Mucosa of descending colon (tissue), 3 donors: ENCODE data around the gene KCNH5. TPM values are rescaled to one million over a fixed set of nuclear protein-coding genes. Genes with fewer than 3 reads are reported as not detected.

Source experiments
- ATAC-seq: fragments of 200-7000 bp; cut with Tn5 transposase; one replicate; pipeline ENCODE4 v1.9.1; 2020; ENCODE audit warnings: mild to moderate bottlenecking, moderate library complexity
- DNase-seq, 3 donors: peaks; one replicate each; pipeline ENCODE4 v3.0.0-alpha.2; 2020
- H3K36me3 ChIP-seq: fragments of 200-600 bp; one replicate; pipeline ENCODE4 v1.8.0; 2021; ENCODE audit warnings: low read depth, mild to moderate bottlenecking
- H3K4me1 ChIP-seq: fragments of 200-600 bp; one replicate; pipeline ENCODE4 v1.8.0; 2021; ENCODE audit warnings: low read depth, mild to moderate bottlenecking
- H3K4me3 ChIP-seq: fragments of 200-600 bp; one replicate; pipeline ENCODE4 v1.8.0; 2021; ENCODE audit warnings: mild to moderate bottlenecking
- H3K9me3 ChIP-seq: fragments of 200-600 bp; one replicate; pipeline ENCODE4 v1.8.0; 2021; ENCODE audit warnings: mild to moderate bottlenecking
- intact Hi-C, 2 donors: fragments of 100-400 bp; cut with DNase I in 1 of 2; cut with micrococcal nuclease in 1 of 2; formaldehyde crosslinking; loops; one replicate each; pipeline versions ENCODE4 v1.11.0 to v1.11.1; 2022; cut with DNase I, micrococcal nuclease
- total RNA-seq, 3 donors: library from RNA; stranded (reverse); fragmentation: NEBNext Ultra II Directional in 2 of 3; extraction: Animal tissue kit (Norgen Biotek cat#: 25700) in 2 of 3; gene quantifications; one replicate each; pipeline versions ENCODE4 v1.2.1 to v1.2.4, GENCODE V29; 2021 to 2023
- TF ChIP-seq, protein P1 (sequence below): fragments of 200-600 bp; IDR thresholded peaks from one replicate; pipeline ENCODE4 v1.8.0; 2022; ENCODE audit warnings: antibody characterized with exemption, mild to moderate bottlenecking
- donor health status: DM: no; HTN: no; CAD: no; lungs with moderate emphysema.
- donor health status: DM: no; HTN: no; CAD: no.
- donor health status: DM: no; HTN: yes; CAD: no.

Gene KCNH5
- total RNA-seq, 3 donors from 2014 or later = 0.28 TPM; not detected in 2

DNA sequence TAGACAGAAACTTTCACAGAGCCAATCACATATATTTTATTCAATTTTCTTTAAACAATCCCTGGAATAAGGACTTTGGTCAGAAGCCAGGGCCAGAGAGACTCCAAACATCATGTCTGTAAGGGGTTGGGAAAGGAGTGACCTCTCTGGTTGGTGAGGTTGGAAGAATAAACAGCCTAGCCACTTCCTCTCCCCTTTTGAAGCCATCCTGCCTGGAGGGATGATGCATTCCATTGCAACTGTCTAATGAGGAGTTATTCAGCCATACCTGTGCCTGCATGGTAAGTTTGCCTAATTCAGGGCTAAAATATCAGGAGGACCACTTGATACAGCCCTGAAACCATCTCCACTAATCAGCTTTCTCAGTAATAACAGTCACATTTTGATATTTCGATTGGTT lies 299.8 kb downstream of the KCNH5 start:
- DNase-seq (no peak), ATAC-seq (no peak)
- no peaks in the 10 kb centered on the region for H3K36me3 ChIP-seq
- TF ChIP-seq, protein P1, sequence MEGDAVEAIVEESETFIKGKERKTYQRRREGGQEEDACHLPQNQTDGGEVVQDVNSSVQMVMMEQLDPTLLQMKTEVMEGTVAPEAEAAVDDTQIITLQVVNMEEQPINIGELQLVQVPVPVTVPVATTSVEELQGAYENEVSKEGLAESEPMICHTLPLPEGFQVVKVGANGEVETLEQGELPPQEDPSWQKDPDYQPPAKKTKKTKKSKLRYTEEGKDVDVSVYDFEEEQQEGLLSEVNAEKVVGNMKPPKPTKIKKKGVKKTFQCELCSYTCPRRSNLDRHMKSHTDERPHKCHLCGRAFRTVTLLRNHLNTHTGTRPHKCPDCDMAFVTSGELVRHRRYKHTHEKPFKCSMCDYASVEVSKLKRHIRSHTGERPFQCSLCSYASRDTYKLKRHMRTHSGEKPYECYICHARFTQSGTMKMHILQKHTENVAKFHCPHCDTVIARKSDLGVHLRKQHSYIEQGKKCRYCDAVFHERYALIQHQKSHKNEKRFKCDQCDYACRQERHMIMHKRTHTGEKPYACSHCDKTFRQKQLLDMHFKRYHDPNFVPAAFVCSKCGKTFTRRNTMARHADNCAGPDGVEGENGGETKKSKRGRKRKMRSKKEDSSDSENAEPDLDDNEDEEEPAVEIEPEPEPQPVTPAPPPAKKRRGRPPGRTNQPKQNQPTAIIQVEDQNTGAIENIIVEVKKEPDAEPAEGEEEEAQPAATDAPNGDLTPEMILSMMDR = no peak
- peaks cover 8% of the 10 kb centered on the region for H3K9me3 ChIP-seq
- intact Hi-C loops = no loop called here
- no peaks in the 10 kb centered on the region for H3K4me1 ChIP-seq
- H3K4me3 ChIP-seq = no peak overlapping the region

DNA sequence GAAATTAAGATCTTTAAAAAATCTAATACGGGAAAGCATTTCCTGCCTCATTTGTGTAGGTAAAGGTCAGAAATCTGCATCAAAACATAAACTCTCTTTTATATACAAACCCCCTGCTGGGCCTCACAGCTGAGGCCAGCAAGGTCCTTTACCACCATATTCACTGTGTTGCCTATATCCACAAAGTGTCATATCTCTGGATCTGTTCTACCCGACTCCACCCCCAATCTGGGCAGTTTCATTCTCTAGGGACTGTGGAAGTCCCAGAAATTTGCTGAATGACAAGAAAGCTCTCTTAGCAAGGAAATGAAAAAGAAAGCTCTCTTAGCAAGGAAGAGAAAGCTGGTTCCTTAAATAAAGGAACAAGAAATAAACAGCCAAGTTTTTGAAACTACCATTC lies 301.7 kb downstream of the KCNH5 start:
- ATAC-seq (no peak), DNase-seq (no peak)
- no peaks in the 10 kb centered on the region for H3K36me3 ChIP-seq
- H3K9me3 ChIP-seq = peaks cover 4% of the 10 kb centered on the region
- intact Hi-C loops = no loop called here
- no peaks in the 10 kb centered on the region for H3K4me1 ChIP-seq
- TF ChIP-seq, protein P1 = no peak
- no peak overlapping the region for H3K4me3 ChIP-seq

DNA sequence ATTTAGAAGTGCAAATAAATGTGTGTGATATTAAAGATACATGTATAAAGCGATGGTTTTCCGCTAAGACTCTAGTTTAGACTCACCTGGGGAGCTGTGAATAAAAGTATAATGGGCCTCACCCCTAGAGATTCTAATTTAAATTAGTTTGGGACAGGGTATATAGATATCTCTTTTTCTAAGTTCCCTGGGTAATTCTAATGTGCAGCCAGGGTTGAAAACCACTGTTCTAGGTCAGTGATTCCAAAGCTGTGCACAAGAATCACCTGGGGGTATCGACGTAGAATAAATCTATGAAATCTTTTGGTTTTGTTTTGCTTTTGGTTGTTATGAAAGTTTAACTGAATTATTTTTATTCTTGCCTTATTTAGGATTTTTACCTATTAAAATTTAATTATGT lies 302.1 kb downstream of the KCNH5 start:
- no peak for DNase-seq
- Histone ChIP-seq H3K36me3 (no peaks in the 10 kb centered on the region), H3K9me3 (peaks cover 4% of the 10 kb centered on the region), H3K4me1 (no peaks in the 10 kb centered on the region), H3K4me3 (no peak overlapping the region)
- no peak for ATAC-seq
- intact Hi-C loops = no loop called here
- TF ChIP-seq, protein P1 = no peak

DNA sequence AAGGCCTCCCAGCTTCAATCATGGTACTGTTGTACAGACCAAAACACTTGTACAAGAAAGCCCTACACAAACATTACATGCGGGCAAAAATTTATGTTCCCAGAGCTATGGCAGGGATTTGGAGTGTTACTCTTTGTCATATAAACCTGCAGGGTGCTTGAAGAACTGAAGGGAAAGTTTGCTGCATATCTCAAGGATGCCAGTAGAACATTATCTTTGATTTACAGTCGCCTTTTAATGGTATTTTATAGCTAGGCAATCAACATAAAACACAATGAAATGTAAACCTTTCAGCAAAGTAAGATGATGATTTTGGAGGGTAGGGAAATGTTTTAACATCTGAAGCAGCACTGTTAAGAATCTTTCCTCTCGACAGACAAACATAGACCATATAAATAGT lies 305.6 kb downstream of the KCNH5 start:
- no peaks in the 10 kb centered on the region for H3K4me1 ChIP-seq
- H3K4me3 ChIP-seq = no peak overlapping the region
- TF ChIP-seq, protein P1 = no peak
- DNase-seq (no peak), ATAC-seq (no peak)
- intact Hi-C loops = no loop called here
- H3K9me3 ChIP-seq = peaks cover 12% of the 10 kb centered on the region
- H3K36me3 ChIP-seq = no peaks in the 10 kb centered on the region

DNA sequence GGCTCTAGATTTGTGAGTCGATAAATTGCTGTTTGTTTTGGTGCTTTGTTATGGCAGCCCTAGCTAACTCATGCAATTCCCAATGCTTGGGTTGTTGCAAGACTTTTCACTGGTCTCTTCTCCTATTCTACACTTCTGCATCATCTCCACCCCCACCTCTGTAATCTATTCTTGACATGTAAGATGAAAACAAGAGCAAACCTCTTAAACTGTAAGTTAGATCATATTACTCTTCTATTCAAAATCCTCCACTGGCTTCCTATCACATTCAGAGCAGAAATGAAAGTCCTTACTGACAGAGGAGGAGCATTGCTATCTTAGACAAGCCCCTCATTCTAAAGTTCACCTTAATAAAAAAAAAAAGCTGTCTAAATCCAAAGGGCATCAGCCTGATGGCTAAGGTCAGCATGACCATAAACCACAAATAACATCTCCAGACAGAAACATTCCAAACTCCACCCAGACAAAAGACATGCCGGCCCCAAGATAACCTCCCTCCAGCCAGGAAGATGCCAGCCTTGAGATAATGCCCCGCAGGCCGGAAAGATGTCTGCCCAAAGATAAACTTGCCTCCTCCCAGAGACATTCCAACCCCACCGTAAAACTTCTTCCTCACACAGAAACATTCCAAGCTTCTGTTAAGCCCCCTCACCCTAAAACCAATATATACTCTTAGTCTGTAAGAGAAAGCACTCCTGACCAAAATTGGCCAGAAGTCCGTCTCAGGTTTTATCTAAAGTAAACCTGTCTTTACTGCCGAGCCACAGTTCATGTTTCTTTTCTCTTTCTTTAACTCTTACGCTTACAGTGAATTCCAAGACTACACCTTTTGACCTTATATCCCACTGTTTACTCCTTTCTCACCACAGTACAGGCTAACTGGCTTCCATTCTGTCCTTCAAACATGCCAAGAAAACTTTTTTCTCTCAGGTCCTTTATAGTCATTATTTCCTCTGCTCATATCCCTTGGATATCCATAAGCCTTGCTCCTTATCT lies 308.9 kb downstream of the KCNH5 start:
- H3K4me1 ChIP-seq = no peaks in the 10 kb centered on the region
- no peaks in the 10 kb centered on the region for H3K36me3 ChIP-seq
- ATAC-seq (no peak), DNase-seq (no peak)
- TF ChIP-seq, protein P1 = no peak
- H3K9me3 ChIP-seq = peaks cover 16% of the 10 kb centered on the region
- intact Hi-C loops = no loop called here
- H3K4me3 ChIP-seq = no peak overlapping the region
